HG02870 (cell line): ENCODE results near the gene WDFY2.
A peak's percentile ranks its signal among the peaks of the same experiment; 100 is the strongest.
"Not testable (repeated sequence)": the region's sequence is repeated elsewhere in the genome, so short reads cannot be mapped to it uniquely, and the experiment has no call there.

Experiments
- ATAC-seq: cut with Tn5 transposase; IDR thresholded peaks from one replicate; pipeline ENCODE4 v1.9.1; 2021; ENCODE audit warnings: mild to moderate bottlenecking, moderate library complexity; ENCODE audit not compliant: unreplicated experiment

The WDFY2 gene

GRCh38 chr13:51628059-51628852 lies 44.0 kb downstream of the WDFY2 start:
- no peak for ATAC-seq

- ATAC-seq, result no peak
Observed at GRCh38 chr13:51629491-51630287, 45.4 kb downstream of the WDFY2 start.

GRCh38 chr13:51630288-51630615 lies 46.0 kb downstream of the WDFY2 start:
- no peak for ATAC-seq

DNA sequence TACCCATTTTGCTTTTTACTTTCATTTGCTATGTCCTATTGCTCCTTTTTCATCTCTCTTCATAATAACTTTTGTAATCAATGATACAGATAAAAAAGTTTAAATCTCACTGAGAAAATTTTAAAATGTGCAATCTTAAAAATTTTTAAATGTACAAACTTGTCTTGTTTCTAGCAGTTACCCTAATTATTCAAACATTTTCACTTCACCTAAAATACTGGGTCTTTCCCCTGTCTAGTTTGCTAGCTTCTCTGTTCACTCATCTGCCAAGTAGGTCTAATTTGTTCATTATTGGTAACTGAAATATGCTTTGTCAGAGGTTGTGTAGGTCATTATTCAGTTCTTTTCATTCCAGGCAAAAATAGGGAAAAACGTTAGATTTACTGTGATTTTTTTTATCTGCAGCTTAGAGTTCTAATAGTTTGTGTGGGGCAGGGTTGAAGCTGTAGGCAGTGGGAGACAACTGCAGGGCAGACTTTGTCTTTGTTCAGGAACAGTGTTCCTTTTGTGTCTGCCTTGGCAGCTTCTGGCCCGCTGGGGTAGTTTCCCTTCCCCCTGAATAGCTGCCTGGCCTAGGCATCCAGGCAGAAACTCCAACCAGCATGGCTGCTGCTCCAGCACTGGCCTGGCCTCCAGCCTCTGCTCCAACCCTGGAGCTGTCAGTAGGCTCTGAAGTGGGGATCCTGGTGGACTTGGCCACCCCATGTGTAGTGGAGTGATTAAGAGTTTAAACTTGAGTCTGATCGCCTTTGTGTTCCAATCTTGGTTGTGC lies 48.5 kb downstream of the WDFY2 start:
- peak; percentile 45 for ATAC-seq

GRCh38 chr13:51635137-51635878 lies 51.0 kb downstream of the WDFY2 start:
- ATAC-seq, result no peak

- no peak for ATAC-seq
Observed at GRCh38 chr13:51636349-51636890, 52.2 kb downstream of the WDFY2 start.

DNA sequence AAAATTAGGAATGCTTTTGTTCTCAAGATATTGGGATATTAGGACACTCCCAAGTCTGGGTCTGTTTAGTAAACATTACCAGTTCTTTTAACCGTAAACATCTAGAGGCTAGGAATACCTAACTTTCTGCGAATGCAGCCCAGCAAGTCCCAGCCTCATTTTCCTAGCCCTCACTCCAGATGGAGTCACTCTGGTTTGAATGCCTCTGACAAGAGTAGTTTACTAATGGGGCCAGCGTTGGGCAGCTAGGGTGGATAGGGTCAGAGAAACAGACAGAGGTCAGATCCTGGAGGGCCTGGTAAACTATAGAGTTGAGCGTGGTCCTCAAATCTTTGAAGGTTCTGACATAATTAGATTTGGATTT lies 53.6 kb downstream of the WDFY2 start:
- no peak for ATAC-seq

GRCh38 chr13:51638216-51638871 lies 54.1 kb downstream of the WDFY2 start:
- no peak for ATAC-seq

GRCh38 chr13:51639171-51639570 lies 54.9 kb downstream of the WDFY2 start:
- no peak for ATAC-seq

DNA sequence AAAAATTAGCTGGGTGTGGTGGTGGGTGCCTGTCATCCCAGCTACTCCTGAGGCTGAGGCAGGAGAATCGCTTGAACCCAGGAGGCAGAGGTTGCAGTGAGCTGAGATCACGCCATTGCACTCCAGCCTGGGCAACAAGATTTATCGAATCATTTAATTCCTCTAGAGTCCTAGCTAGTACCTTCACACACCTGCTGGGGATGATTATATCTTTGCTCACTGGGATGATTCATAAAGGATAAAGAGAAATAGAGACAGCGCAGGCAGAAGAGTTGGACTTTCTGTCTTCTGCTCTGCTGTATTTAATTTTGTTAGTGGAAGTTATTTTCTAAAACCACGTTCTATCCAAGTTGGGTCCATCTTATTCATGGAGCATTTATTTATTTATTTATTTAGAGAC lies 56.4 kb downstream of the WDFY2 start:
- not testable (repeated sequence) for ATAC-seq

- ATAC-seq, result no peak
Observed at GRCh38 chr13:51643105-51643881, 59.0 kb downstream of the WDFY2 start.

DNA sequence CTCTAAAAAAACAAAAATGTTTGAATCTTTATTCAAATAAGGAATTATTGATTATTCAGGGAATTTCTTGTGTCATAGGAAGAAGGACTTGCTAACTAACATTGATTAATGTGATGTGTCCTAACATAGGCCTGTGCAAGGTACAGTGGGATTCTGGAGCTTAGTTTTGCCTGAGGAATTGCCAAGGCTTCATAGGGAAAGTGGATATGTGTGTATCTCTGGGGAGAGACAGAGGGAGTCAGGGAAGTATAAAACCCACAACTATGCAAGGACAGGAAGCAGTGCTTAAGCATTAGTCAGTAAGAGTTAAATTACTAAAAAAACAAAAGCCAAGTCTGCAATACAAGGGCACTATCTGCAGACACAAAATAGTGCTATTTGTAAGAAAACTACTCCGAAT lies 59.6 kb downstream of the WDFY2 start:
- no peak for ATAC-seq

GRCh38 chr13:51644654-51645053 lies 60.4 kb downstream of the WDFY2 start:
- ATAC-seq, result no peak

- ATAC-seq, result no peak
Observed at GRCh38 chr13:51645154-51645650, 60.9 kb downstream of the WDFY2 start.

DNA sequence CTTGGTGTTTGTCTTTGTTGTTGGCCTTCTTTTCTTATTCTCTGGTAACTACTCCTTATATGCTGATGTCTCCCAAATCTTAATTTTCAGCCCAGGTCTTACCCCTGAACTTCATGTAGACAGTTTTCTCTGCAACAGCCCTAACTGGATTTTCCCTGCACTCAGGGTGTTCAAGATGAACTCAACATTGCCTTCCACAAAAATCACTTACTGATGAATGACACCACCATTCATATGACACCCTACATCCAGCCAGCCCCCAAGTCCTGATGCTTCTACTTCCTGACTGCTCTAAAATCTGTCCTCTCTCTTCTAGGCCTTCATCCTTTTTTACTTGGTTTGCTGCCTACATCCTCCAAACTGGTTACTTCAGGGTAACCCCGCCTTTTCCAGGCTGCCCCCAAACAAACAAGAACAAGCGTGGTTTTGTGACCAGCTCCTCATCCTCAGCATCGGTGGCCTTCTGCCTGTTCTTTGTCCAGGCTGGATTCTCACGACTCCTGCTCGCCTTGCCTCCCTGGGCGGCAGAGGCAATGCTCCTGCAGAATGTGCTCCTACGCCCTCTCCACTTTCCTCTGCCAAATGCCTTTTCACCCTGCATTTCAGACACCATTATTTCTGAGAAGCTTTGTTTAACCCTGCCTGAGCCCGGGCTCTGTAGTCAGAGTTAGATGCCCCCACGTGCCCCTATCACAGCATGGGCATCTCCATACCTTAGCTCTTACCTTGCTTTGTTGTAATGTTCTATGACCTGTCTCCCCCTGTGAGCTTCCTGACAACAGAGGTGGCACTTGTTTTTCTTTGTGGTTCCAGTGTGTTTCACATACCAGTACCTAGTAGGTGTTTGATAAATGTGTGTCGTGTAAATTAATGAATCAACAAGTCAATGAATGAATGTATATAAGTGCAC lies 61.8 kb downstream of the WDFY2 start:
- ATAC-seq, result no peak

DNA sequence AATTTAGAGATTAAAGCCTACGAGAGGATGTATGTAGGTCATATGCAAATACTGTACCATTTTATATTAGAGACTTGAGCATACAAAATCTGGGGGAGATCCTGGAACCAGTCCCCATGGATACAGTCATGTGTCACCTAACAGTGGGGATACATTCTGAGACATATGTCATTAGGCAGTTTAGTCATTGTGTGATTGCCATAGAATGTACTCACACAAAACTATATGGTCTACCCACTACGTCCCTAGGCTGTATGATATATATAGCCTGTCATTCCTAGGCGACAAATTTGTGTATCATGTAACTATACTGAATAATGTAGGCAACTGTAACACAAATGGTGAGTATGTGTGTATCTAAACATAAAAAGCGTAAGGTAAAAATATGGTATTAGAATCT lies 62.8 kb downstream of the WDFY2 start:
- ATAC-seq, result no peak

DNA sequence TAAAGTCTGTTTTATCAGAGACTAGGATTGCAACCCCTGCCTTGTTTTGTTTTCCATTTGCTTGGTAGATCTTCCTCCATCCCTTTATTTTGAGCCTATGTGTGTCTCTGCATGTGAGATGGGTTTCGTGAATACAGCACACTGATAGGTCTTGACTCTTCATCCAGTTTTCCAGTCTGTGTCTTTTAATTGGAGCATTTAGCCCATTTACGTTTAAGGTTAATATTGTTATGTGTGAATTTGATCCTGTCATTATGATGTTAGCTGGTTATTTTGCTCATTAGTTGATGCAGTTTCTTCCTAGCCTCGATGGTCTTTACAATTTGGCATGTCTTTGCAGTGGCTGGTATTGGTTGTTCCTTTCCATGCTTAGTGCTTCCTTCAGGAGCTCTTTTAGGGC lies 67.9 kb downstream of the WDFY2 start:
- not testable (repeated sequence) for ATAC-seq
